Activated B cell treated with CpG ODN at 0.5 μM for 24 hours (primary cell): Measurements from ENCODE around the gene CYS1. TPM values are rescaled to one million over a fixed set of nuclear protein-coding genes. Genes with fewer than 3 reads are reported as not detected.
"Not testable (repeated sequence)": the region's sequence is repeated elsewhere in the genome, so short reads cannot be mapped to it uniquely, and the experiment has no call there.

Experiments used
- ATAC-seq: fragments of 200-7000 bp; cut with Tn5 transposase; one replicate; pipeline ENCODE4 v1.10.0; 2021; ENCODE audit warnings: low read depth, mild to moderate bottlenecking, moderate library complexity
- CTCF ChIA-PET: fragments of 350-600 bp; sonication (Branson Sonifier 250); formaldehyde crosslinking; loops from one replicate; lab custom pipeline; 2021; ENCODE audit warnings: antibody characterized with exemption; lab: Charles Lee
- POLR2A ChIA-PET: fragments of 350-600 bp; sonication (Branson Sonifier 250); formaldehyde crosslinking; loops from one replicate; lab custom pipeline; 2021; ENCODE audit warnings: antibody characterized with exemption; lab: Charles Lee
- DNase-seq: peaks from one replicate; pipeline ENCODE4 v3.0.0; 2022
- H3K27ac Mint-ChIP-seq: one replicate; pipeline ENCODE4 v1.8.0; 2020; ENCODE audit warnings: mixed read lengths
- H3K27me3 Mint-ChIP-seq: one replicate; pipeline ENCODE4 v1.8.0; 2021; ENCODE audit warnings: mixed read lengths
- H3K36me3 Mint-ChIP-seq: one replicate; pipeline ENCODE4 v1.8.0; 2021; ENCODE audit warnings: low read depth, mixed read lengths
- H3K4me1 Mint-ChIP-seq: one replicate; pipeline ENCODE4 v1.8.0; 2021; ENCODE audit warnings: mixed read lengths
- H3K4me3 Mint-ChIP-seq: one replicate; pipeline ENCODE4 v1.8.0; 2020; ENCODE audit warnings: mild to moderate bottlenecking, mixed read lengths
- H3K9me3 Mint-ChIP-seq: one replicate; pipeline ENCODE4 v1.8.0; 2020; ENCODE audit warnings: mixed read lengths
- intact Hi-C: fragments of 100-400 bp; cut with micrococcal nuclease; formaldehyde crosslinking; loops from one replicate; pipeline ENCODE4 v1.15.1; 2024
- total RNA-seq: library from RNA; stranded (reverse); gene quantifications from 2 replicates; pipeline ENCODE4 v1.2.3, GENCODE V29; 2022
- TF ChIP-seq, protein P1 (sequence below): fragments of 200-600 bp; IDR thresholded peaks from one replicate; pipeline ENCODE4 v1.8.0; 2022; ENCODE audit warnings: antibody characterized with exemption, mild to moderate bottlenecking

Gene CYS1
- total RNA-seq, 1 donor from 2014 or later, result 0.42 TPM

DNA sequence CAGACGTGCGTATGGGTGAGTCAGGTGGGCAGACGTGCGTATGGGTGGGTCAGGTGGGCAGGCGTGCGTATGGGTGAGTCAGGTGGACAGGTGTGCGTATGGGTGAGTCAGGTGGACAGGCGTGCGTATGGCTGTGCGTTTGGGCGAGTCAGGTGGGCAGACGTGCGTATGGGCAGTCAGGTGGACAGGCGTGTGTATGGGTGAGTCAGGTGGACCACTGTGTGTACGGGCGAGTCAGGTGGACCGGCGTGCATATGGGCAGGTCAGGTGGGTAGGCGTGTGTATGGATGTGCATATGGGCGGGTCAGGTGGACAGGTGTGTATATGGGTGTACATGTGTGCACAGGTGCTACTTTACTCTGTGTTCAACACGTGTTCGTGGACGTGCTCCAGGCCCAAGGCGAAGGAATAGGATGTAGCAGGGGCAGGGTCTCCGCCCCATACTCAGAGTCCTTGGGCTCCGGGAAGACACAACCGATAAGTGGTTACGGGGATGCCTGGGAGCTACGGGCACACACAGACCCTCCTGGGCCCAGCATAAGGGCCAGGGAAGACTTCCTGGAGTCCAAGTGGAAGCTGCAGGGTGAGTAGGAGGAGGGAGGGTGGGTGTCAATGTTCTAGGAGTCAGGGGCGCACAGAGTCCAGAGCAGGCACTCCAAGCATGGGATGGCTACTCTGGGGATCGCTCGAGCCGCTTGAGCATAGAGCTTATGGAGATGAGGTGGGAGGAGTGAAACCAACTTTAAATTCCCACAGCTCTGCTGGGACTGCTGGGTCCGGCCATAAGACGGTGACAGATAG lies 64.0 kb downstream of the CYS1 start:
- TF ChIP-seq, protein P1, sequence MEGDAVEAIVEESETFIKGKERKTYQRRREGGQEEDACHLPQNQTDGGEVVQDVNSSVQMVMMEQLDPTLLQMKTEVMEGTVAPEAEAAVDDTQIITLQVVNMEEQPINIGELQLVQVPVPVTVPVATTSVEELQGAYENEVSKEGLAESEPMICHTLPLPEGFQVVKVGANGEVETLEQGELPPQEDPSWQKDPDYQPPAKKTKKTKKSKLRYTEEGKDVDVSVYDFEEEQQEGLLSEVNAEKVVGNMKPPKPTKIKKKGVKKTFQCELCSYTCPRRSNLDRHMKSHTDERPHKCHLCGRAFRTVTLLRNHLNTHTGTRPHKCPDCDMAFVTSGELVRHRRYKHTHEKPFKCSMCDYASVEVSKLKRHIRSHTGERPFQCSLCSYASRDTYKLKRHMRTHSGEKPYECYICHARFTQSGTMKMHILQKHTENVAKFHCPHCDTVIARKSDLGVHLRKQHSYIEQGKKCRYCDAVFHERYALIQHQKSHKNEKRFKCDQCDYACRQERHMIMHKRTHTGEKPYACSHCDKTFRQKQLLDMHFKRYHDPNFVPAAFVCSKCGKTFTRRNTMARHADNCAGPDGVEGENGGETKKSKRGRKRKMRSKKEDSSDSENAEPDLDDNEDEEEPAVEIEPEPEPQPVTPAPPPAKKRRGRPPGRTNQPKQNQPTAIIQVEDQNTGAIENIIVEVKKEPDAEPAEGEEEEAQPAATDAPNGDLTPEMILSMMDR, result no peak

DNA sequence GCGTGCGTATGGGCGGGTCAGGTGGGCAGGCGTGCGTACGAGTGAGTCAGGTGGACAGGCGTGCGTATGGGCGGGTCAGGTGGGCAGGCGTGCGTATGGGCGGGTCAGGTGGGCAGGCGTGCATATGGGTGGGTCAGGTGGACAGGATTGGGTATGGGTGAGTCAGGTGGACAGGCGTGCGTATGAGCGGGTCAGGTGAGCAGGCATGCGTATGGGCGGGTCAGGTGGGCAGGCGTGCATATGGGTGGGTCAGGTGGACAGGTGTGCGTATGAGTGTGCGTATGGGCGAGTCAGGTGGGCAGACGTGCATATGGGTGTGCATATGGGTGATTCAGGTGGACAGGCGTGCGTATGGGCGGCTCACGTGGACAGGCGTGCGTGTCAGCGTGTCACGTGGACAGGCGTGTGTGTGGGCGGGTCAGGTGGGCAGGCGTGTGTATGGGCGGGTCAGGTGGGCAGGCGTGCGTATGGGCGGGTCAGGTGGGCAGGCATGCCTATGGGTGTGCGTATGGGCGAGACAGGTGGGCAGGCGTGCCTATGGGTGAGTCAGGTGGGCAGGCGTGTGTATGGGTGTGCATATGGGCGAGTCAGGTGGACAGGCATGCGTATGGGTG lies 64.7 kb downstream of the CYS1 start:
- H3K36me3 Mint-ChIP-seq, CTCF ChIA-PET, H3K4me3 Mint-ChIP-seq, H3K27ac Mint-ChIP-seq, H3K4me1 Mint-ChIP-seq, ATAC-seq, POLR2A ChIA-PET, DNase-seq, intact Hi-C loops, H3K9me3 Mint-ChIP-seq: not testable (repeated sequence)
- peaks cover 13% of the 10 kb centered on the region for H3K27me3 Mint-ChIP-seq

More for the DNA sequence above, 64.0 kb downstream of the CYS1 start:
- intact Hi-C loops, result no loop called here
- peaks cover 3% of the 10 kb centered on the region for H3K9me3 Mint-ChIP-seq
- DNase-seq (no peak), ATAC-seq (no peak)
- no peak overlapping the region for H3K4me3 Mint-ChIP-seq
- CTCF ChIA-PET, result interaction anchor here (1.1 kb wide), 1 partner anchor 32 kb away, joined by 3 read pairs; no protein-coding TSS in a partner anchor
- H3K4me1 Mint-ChIP-seq, result no peaks in the 10 kb centered on the region
- no peak overlapping the region for H3K27ac Mint-ChIP-seq
- peaks cover 14% of the 10 kb centered on the region for H3K27me3 Mint-ChIP-seq
- H3K36me3 Mint-ChIP-seq, result no peaks in the 10 kb centered on the region
- POLR2A ChIA-PET, result no interaction called here

DNA sequence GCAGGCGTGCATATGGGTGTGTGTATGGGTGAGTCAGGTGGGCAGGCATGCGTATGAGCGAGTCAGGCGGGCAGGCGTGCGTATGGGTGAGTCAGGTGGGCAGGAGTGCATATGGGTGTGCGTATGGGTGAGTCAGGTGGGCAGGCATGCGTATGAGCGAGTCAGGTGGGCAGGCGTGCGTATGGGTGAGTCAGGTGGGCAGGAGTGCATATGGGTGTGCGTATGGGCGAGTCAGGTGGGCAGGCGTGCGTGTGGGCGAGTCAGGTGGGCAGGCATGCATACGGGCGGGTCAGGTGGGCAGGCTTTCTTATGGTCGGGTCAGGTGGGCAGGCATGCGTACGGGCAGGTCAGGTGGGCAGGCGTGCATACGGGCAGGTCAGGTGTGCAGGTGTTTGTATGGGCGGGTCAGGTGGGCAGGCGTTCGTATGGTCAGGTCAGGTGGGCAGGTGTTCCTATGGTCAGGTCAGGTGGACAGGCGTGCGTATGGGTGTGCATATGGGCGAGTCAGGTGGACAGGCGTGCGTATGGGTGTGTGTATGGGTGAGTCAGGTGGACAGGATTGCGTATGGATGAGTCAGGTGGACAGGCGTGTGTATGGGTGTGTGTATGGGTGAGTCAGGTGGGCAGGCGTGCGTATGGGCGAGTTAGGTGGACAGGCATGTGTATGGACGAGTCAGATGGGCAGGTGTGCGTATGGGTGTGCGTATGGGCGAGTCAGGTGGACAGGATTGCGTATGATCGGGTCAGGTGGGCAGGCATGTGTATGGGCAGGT lies 65.6 kb downstream of the CYS1 start:
- no peak overlapping the region for H3K4me3 Mint-ChIP-seq
- DNase-seq, result no peak
- ATAC-seq, result no peak
- TF ChIP-seq, protein P1, result no peak
- ChIA-PET POLR2A (no interaction called here), CTCF (no interaction called here)
- H3K4me1 Mint-ChIP-seq, result no peaks in the 10 kb centered on the region
- no peak overlapping the region for H3K27ac Mint-ChIP-seq
- intact Hi-C loops, result no loop called here
- H3K36me3 Mint-ChIP-seq, result no peaks in the 10 kb centered on the region
- H3K27me3 Mint-ChIP-seq, result peaks cover 12% of the 10 kb centered on the region
- H3K9me3 Mint-ChIP-seq, result peaks cover 3% of the 10 kb centered on the region

DNA sequence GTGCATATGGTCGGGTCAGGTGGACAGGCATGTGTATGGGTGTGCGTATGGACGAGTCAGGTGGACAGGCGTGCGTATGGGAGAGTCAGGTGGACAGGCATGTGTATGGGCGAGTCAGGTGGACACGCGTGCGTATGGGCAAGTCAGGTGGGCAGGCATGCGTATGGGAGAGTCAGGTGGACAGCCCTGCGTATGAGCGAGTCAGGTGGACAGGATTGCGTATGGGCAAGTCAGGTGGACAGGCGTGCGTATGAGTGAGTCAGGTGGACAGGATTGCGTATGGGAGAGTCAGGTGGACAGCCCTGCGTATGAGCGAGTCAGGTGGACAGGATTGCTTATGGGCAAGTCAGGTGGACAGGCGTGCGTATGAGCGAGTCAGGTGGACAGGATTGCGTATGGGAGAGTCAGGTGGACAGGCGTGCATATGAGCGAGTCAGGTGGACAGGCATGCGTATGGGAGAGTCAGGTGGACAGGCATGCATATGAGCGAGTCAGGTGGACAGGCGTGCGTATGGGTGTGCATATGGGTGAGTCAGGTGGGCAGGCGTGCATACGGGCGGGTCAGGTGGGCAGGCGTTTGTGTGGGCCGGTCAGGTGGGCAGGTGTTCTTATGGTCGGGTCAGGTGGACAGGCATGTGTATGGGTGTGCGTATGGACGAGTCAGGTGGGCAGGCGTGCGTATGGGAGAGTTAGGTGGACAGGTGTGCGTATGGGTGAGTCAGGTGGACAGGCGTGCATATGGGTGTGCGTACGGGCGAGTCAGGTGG lies 66.4 kb downstream of the CYS1 start:
- H3K4me1 Mint-ChIP-seq, POLR2A ChIA-PET, H3K36me3 Mint-ChIP-seq, CTCF ChIA-PET, H3K9me3 Mint-ChIP-seq, intact Hi-C loops, ATAC-seq, H3K27ac Mint-ChIP-seq, DNase-seq, H3K4me3 Mint-ChIP-seq: not testable (repeated sequence)
- H3K27me3 Mint-ChIP-seq, result peaks cover 10% of the 10 kb centered on the region

DNA sequence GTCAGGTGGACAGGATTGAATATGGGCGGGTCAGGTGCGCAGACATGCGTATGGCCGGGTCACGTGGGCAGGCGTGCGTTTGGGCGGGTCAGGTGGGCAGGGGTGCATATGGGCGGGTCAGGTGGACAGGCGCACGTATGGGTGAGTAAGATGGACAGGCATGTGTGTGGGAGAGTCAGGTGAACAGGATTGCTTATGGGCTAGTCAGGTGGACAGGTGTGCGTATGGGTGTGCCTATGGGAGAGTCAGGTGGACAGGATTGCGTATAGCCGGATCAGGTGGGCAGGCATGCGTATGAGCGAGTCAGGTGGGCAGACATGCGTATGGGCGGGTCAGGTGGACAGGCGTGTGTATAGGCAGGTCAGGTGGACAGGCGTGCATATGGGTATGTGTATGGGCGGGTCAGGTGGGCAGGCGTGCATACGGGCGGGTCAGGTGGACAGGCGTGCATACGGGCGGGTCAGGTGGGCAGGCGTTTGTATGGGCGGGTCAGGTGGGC lies 67.2 kb downstream of the CYS1 start:
- H3K4me1 Mint-ChIP-seq, result no peaks in the 10 kb centered on the region
- no peak for ATAC-seq
- ChIA-PET CTCF (no interaction called here), POLR2A (no interaction called here)
- H3K9me3 Mint-ChIP-seq, result peaks cover 3% of the 10 kb centered on the region
- DNase-seq, result no peak
- H3K27ac Mint-ChIP-seq, result no peak overlapping the region
- intact Hi-C loops, result no loop called here
- H3K27me3 Mint-ChIP-seq, result peaks cover 10% of the 10 kb centered on the region
- no peak overlapping the region for H3K4me3 Mint-ChIP-seq
- TF ChIP-seq, protein P1, result no peak
- H3K36me3 Mint-ChIP-seq, result no peaks in the 10 kb centered on the region

DNA sequence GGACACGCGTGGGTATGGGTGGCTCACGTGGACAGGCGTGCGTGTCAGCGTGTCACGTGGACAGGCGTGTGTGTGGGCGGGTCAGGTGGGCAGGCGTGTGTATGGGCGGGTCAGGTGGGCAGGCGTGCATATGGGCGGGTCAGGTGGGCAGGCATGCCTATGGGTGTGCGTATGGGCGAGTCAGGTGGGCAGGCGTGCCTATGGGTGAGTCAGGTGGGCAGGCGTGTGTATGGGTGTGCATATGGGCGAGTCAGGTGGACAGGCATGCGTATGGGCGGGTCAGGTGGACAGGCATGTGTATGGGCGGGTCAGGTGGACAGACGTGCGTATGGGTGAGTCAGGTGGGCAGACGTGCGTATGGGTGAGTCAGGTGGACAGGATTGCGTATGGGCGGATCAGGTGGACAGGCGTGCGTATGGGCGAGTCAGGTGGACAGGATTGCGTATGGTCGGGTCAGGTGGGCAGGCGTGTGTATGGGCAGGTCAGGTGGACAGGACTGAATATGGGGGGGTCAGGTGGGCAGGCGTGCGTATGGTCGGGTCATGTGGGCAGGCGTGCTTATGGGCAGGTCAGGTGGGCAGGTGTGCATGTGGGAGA lies 67.7 kb downstream of the CYS1 start:
- POLR2A ChIA-PET, H3K27me3 Mint-ChIP-seq, ATAC-seq: not testable (repeated sequence)

DNA sequence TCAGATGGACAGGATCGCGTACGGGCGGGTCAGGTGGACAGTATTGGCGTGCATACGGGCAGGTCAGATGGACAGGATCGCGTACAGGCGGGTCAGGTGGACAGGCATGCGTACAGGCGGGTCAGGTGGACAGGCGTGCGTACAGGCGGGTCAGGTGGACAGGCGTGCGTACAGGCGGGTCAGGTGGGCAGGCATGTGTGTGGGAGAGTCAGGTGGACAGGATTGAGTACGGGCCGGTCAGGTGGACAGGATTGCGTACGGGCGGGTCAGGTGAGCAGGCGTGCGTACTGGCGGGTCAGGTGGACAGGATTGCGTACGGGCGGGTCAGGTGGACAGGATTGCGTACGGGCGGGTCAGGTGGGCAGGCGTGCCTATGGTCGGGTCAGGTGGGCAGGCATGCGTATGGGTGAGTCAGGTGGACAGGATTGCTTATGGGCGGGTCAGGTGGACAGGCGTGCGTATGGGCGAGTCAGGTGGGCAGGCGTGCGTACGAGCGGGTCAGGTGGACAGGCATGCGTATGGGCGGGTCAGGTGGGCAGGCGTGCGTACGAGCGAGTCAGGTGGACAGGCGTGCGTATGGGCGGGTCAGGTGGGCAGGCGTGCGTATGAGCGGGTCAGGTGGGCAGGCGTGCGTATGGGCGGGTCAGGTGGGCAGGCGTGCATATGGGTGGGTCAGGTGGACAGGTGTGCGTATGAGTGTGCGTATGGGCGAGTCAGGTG lies 68.4 kb downstream of the CYS1 start:
- H3K36me3 Mint-ChIP-seq, H3K4me3 Mint-ChIP-seq, DNase-seq, H3K27ac Mint-ChIP-seq, ATAC-seq, CTCF ChIA-PET, intact Hi-C loops, H3K9me3 Mint-ChIP-seq, H3K27me3 Mint-ChIP-seq, H3K4me1 Mint-ChIP-seq, POLR2A ChIA-PET: not testable (repeated sequence)

More for the DNA sequence above, 67.7 kb downstream of the CYS1 start:
- H3K27ac Mint-ChIP-seq, DNase-seq, CTCF ChIA-PET, H3K36me3 Mint-ChIP-seq, H3K4me1 Mint-ChIP-seq, H3K9me3 Mint-ChIP-seq, intact Hi-C loops, H3K4me3 Mint-ChIP-seq: not testable (repeated sequence)
